ENCODE data around the gene COG1.

COG1 gene

GRCh38 chr17:73155410-73156165 is 37.3 kb upstream of the COG1 start:
- no peaks in the 10 kb centered on the region for H4K20me1 ChIP-seq (ENCODE audit: insufficient read depth, low read length)
- H3K27ac ChIP-seq (ENCODE audit: low read depth, low read length, poor library complexity, severe bottlenecking): no peak overlapping the region
- no peak for TF ChIP-seq EZH2 (IDR thresholded peaks at IDR 0.05; ENCODE audit: borderline replicate concordance, low read length)
- TF ChIP-seq, protein P1, sequence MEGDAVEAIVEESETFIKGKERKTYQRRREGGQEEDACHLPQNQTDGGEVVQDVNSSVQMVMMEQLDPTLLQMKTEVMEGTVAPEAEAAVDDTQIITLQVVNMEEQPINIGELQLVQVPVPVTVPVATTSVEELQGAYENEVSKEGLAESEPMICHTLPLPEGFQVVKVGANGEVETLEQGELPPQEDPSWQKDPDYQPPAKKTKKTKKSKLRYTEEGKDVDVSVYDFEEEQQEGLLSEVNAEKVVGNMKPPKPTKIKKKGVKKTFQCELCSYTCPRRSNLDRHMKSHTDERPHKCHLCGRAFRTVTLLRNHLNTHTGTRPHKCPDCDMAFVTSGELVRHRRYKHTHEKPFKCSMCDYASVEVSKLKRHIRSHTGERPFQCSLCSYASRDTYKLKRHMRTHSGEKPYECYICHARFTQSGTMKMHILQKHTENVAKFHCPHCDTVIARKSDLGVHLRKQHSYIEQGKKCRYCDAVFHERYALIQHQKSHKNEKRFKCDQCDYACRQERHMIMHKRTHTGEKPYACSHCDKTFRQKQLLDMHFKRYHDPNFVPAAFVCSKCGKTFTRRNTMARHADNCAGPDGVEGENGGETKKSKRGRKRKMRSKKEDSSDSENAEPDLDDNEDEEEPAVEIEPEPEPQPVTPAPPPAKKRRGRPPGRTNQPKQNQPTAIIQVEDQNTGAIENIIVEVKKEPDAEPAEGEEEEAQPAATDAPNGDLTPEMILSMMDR (IDR thresholded peaks at IDR 0.05; ENCODE audit: low read length): no peak
- H3K27me3 ChIP-seq (ENCODE audit: insufficient read depth, low read length): peaks cover 8% of the 10 kb centered on the region; the same call in 1 of the 2 replicates
- no peaks in the 10 kb centered on the region for H3F3A ChIP-seq (ENCODE audit: insufficient read depth, low read length)
- H3K9ac ChIP-seq (ENCODE audit: low read length): no peak overlapping the region
- no peaks in the 10 kb centered on the region for H3K79me2 ChIP-seq (ENCODE audit: insufficient read depth, low read length)
- H2AFZ ChIP-seq (ENCODE audit: low read length): no peak overlapping the region
- H3K4me2 ChIP-seq (ENCODE audit: low read length): no peak overlapping the region
- H3K4me1 ChIP-seq (ENCODE audit: insufficient read depth, low read length, severe bottlenecking): peaks cover 7% of the 10 kb centered on the region
- H3K9me3 ChIP-seq (ENCODE audit: low read length): no peaks in the 10 kb centered on the region
- no peaks in the 10 kb centered on the region for H3K36me3 ChIP-seq (ENCODE audit: insufficient read depth, low read length)
- H3K4me3 ChIP-seq (ENCODE audit: low read depth, low read length, poor library complexity, severe bottlenecking): no peak overlapping the region
- H3K9me2 ChIP-seq (ENCODE audit: low read depth, low read length): no peaks in the 10 kb centered on the region

DNA sequence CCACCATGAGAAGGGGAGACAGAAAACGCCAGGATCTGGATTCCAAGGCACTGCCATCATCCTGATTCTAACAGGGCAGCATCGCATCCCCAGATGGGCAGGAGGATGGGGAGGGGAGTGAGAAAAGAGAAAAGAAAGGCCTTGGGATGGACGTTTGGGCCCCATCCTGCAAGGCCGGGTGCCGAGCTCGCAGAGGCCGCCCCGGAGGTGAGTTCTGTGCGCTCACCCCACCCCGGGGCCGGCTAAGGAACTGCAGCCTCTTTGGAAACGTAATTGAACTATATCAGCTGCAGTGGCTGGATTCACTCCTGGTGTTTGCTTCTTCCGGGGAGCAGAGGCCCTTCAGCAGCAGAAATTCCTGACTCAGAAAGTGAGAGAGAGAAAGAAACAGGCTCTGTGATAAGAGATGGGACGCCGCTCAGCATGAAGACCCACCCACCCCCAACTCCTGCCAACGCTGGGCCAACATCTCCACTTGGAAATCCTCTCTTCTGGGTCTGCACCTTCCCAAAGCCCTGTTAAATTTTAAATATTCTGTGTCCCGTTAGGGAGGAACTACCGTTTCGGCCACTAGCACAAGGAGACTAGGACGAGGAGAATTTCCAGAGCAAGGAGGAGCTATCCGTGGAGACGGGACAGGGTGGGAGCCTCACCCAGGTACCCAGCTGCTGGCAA is 36.6 kb upstream of the COG1 start:
- Histone ChIP-seq H3K9ac (ENCODE audit: low read length) (no peak overlapping the region), H2AFZ (ENCODE audit: low read length) (no peak overlapping the region), H3F3A (ENCODE audit: insufficient read depth, low read length) (no peaks in the 10 kb centered on the region), H3K79me2 (ENCODE audit: insufficient read depth, low read length) (no peaks in the 10 kb centered on the region), H3K4me1 (ENCODE audit: insufficient read depth, low read length, severe bottlenecking) (peaks cover 7% of the 10 kb centered on the region), H4K20me1 (ENCODE audit: insufficient read depth, low read length) (no peaks in the 10 kb centered on the region), H3K9me3 (ENCODE audit: low read length) (no peaks in the 10 kb centered on the region), H3K4me3 (ENCODE audit: low read depth, low read length, poor library complexity, severe bottlenecking) (no peak overlapping the region), H3K36me3 (ENCODE audit: insufficient read depth, low read length) (no peaks in the 10 kb centered on the region), H3K9me2 (ENCODE audit: low read depth, low read length) (no peaks in the 10 kb centered on the region), H3K27ac (ENCODE audit: low read depth, low read length, poor library complexity, severe bottlenecking) (no peak overlapping the region), H3K27me3 (ENCODE audit: insufficient read depth, low read length) (peaks cover 5% of the 10 kb centered on the region; the same call in 1 of the 2 replicates), H3K4me2 (ENCODE audit: low read length) (no peak overlapping the region)
- TF ChIP-seq, protein P1 (IDR thresholded peaks at IDR 0.05; ENCODE audit: low read length): peak; percentile 84
- no peak for TF ChIP-seq EZH2 (IDR thresholded peaks at IDR 0.05; ENCODE audit: borderline replicate concordance, low read length)

- H3K4me1 ChIP-seq (ENCODE audit: insufficient read depth, low read length, severe bottlenecking): peaks cover 7% of the 10 kb centered on the region
- 0 out of 2 replicates have a peak, but pooled peaks cover 4% of the 10 kb centered on the region for H3K27me3 ChIP-seq (ENCODE audit: insufficient read depth, low read length)
- no peak overlapping the region for H2AFZ ChIP-seq (ENCODE audit: low read length)
- H3K27ac ChIP-seq (ENCODE audit: low read depth, low read length, poor library complexity, severe bottlenecking): no peak overlapping the region
- H3K79me2 ChIP-seq (ENCODE audit: insufficient read depth, low read length): no peaks in the 10 kb centered on the region
- H3K36me3 ChIP-seq (ENCODE audit: insufficient read depth, low read length): no peaks in the 10 kb centered on the region
- H4K20me1 ChIP-seq (ENCODE audit: insufficient read depth, low read length): no peaks in the 10 kb centered on the region
- no peak for TF ChIP-seq EZH2 (IDR thresholded peaks at IDR 0.05; ENCODE audit: borderline replicate concordance, low read length)
- TF ChIP-seq, protein P1 (IDR thresholded peaks at IDR 0.05; ENCODE audit: low read length): no peak
- no peaks in the 10 kb centered on the region for H3K9me2 ChIP-seq (ENCODE audit: low read depth, low read length)
- H3K4me2 ChIP-seq (ENCODE audit: low read length): no peak overlapping the region
- no peaks in the 10 kb centered on the region for H3F3A ChIP-seq (ENCODE audit: insufficient read depth, low read length)
- H3K9me3 ChIP-seq (ENCODE audit: low read length): no peaks in the 10 kb centered on the region
- no peak overlapping the region for H3K9ac ChIP-seq (ENCODE audit: low read length)
- H3K4me3 ChIP-seq (ENCODE audit: low read depth, low read length, poor library complexity, severe bottlenecking): no peak overlapping the region
Measured at GRCh38 chr17:73156887-73157520, 35.9 kb upstream of the COG1 start.

Measured in OCI-LY1 (cell line).